ENCODE measurements around the gene PPP1R2B.

Gene PPP1R2B

DNA sequence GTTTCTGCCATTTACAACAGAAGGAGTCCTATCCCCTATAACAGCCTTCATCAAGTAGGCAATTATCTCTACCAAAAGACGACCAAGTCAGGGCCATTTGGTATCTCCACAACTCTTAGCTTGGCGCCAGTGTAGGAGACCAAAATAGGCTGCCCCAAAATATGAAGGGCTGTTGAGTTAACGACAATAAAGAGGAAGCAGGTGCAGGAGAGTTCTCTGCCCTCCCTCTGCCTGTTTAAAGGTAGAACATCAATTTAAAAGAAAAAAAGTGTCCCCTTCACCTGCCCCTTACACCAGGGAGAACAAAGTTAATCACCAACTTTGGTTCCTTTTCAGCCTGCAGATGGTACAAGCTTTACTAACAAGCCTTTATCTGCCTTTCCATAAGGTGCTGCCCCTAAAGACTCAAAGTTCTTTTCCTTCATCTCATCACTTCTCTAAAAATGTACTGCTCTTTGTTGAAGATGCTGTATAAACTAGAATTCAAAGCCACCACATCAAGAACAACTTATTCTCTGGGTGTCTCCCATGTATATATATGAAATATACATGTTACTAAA is 33.3 kb downstream of the PPP1R2B start:
- no peak for DNase-seq

DNA sequence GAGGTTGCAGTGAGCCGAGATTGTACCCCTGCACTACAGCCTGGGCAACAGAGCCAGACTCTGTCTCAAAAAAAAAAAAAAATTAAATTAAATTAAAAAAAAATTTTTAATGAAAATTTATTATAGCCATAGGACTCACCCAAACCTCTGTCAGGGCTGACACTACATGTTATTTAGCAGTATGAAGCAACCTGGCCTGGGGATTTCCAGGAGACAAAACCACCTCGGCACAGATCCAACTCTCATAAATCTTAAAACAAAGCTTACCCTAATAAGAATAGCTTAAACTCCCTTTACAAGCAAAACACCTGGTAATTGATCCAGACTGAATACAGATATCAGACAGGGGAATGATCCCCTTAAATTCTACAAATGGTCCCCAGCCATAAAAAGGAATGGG is 38.4 kb downstream of the PPP1R2B start:
- DNase-seq = no peak

- no peak for DNase-seq
Measured at GRCh38 chr5:156892223-156892622, 42.1 kb downstream of the PPP1R2B start.

DNA sequence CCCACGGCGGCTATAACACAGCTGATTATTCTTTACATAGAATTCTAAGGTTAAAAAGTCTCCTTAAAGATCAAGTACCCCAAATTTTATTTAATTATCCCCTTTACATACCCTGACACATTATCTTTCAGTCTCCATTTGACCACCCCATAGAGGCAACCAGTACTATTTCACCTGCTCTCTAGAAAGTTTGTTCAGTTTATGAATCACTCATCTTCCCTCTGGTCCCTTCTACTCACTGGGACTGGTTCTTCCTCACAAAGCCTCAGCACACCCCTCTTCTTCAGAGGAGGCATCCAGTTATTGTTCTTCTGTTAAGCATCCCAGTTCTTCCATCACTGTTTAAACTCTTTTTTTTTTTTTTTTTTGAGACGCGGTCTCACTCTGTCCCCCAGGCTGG is 42.8 kb downstream of the PPP1R2B start:
- DNase-seq = no peak

GRCh38 chr5:156893517-156893916 is 43.4 kb downstream of the PPP1R2B start:
- DNase-seq = no peak

- no peak for DNase-seq
Measured at GRCh38 chr5:156896546-156896945, 46.5 kb downstream of the PPP1R2B start.
